Adrenal gland (tissue), 12 donors: ENCODE measurements around the gene THSD7B. TPM values are rescaled to one million over a fixed set of nuclear protein-coding genes. Genes with fewer than 3 reads are reported as not detected.

Source experiments
- DNase-seq, 7 donors: peaks; one replicate each; pipeline ENCODE4 v3.0.0-alpha.2; 2019 to 2020
- H3K27ac ChIP-seq, 5 donors: fragments of 200-600 bp; sonication (generic) in 4 of 5; 1 replicate in 3 of 5; 2 replicates in 2 of 5; pipeline versions ENCODE4 v1.5.1 to v1.8.0; 2016 to 2020; ENCODE audit warnings: mild to moderate bottlenecking in 1 of 5
- H3K27me3 ChIP-seq: fragments of 200-600 bp; 2 replicates; pipeline ENCODE4 v1.8.0; 2021
- H3K36me3 ChIP-seq, 2 donors: fragments of 200-600 bp; replicated peaks in 1 of 2; 1 replicate in 1 of 2; 2 replicates in 1 of 2; pipeline versions ENCODE4 v1.5.1 to v1.8.0; 2018 to 2022
- H3K4me1 ChIP-seq, 2 donors: fragments of 200-600 bp; replicated peaks in 1 of 2; 1 replicate in 1 of 2; 2 replicates in 1 of 2; pipeline versions ENCODE4 v1.5.1 to v1.8.0; 2018 to 2021
- H3K4me3 ChIP-seq, 4 donors: fragments of 200-600 bp; sonication (generic) in 3 of 4; one replicate each; pipeline ENCODE4 v1.5.1; 2016 to 2018
- H3K9me3 ChIP-seq, 3 donors: fragments of 200-600 bp; sonication (generic) in 1 of 3; replicated peaks in 1 of 3; 1 replicate in 2 of 3; 2 replicates in 1 of 3; pipeline versions ENCODE4 v1.5.1 to v1.8.0; 2016 to 2021
- POLR2A ChIP-seq, 2 donors: fragments of 450-650 bp; IDR thresholded peaks; one replicate each; pipeline ENCODE4 v1.6.1; 2017; ENCODE audit warnings: antibody characterized with exemption in 2 of 2, mild to moderate bottlenecking in 2 of 2, moderate library complexity in 1 of 2
- WGBS, 4 donors: extraction: QIAGEN DNeasy Blood & Tissue Kit in 2 of 4; methylation state at CpG; one replicate each; pipeline versions ENCODE4 v1.1.5 to v1.1.7; 2013 to 2017; 5-methylcytosine and 5-hydroxymethylcytosine counted together
- intact Hi-C, 2 donors: fragments of 100-400 bp; cut with DNase I; formaldehyde crosslinking; loops; one replicate each; pipeline versions ENCODE4 v1.14.1 to v1.15.0; 2022 to 2023
- polyA plus RNA-seq, 3 donors: library from polyadenylated mRNA; stranded (reverse); fragments of 200-250 nt in 2 of 3; fragments of 350-450 nt in 1 of 3; fragmentation: Illumina TruSeq in 1 of 3; extraction: RNeasy Lipid Tissue Mini Kit (QIAGEN cat#74804) in 1 of 3; gene quantifications; one replicate each; pipeline ENCODE4 v1.2.3, GENCODE V29; 2013 to 2014
- total RNA-seq, 9 donors: library from RNA; depleted of rRNA in 4 of 9; stranded (reverse); fragments of >200 nt in 4 of 9; fragments of 120-200 nt in 1 of 9; fragmentation: NEBNext Ultra II Directional in 1 of 9; extraction: Animal tissue kit (Norgen Biotek cat#: 25700) in 1 of 9; gene quantifications; one replicate each; pipeline versions ENCODE4 v1.1.0 to v1.2.4, GENCODE V29; 2013 to 2023
- TF ChIP-seq, protein P1 (sequence below), 6 experiments: fragments of 450-650 bp in 4 of 6; fragments of 200-600 bp in 2 of 6; sonication (generic) in 1 of 6; IDR thresholded peaks; 1 replicate in 5 of 6; 2 replicates in 1 of 6; pipeline versions ENCODE4 v1.5.1 to v1.8.0; 2016 to 2021; ENCODE audit warnings: antibody characterized with exemption in 6 of 6, mild to moderate bottlenecking in 2 of 6, moderate library complexity in 1 of 6
- donor health status: healthy with polysubstance abuse.
- donor health status: Bipolar disorder and iron deficiency.
- donor health status: DM: yes; HTN: yes; CAD: no.
- donor health status: DM: no; HTN: no; CAD: no.
- donor health status: DM: no; HTN: no; CAD: no.
- donor health status: DM: yes; HTN: yes; CAD: no.

Gene THSD7B
- total and polyA plus RNA-seq, 12 donors = under 0.01 to 0.44 (median 0.12) TPM; not detected in 4

DNA sequence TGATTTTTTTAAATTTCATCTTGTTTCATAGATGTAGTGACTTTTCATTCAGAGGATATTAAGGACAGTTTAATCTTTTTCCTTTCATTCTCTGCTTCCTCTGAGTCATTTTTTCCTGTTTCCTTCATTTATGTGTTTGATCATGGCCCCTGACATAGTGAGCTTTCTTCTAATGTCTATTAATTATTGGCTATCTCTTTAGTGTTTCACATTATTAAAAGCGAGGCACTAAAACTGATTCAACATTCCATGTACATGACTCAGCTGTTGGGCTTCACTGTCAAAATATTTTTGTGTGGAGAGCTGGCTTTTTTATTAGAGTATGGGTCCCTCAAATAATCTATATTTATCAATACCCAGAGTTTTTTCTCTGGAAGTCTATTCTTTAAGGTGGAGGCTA is 125.8 kb downstream of the THSD7B start:
- no peak for DNase-seq
- no peaks in the 10 kb centered on the region for H3K27me3 ChIP-seq
- intact Hi-C loops = no loop called here
- H3K4me3 ChIP-seq = no peak overlapping the region
- no peak overlapping the region for H3K27ac ChIP-seq
- no peaks in the 10 kb centered on the region for H3K9me3 ChIP-seq
- no peaks in the 10 kb centered on the region for H3K36me3 ChIP-seq
- TF ChIP-seq, protein P1, sequence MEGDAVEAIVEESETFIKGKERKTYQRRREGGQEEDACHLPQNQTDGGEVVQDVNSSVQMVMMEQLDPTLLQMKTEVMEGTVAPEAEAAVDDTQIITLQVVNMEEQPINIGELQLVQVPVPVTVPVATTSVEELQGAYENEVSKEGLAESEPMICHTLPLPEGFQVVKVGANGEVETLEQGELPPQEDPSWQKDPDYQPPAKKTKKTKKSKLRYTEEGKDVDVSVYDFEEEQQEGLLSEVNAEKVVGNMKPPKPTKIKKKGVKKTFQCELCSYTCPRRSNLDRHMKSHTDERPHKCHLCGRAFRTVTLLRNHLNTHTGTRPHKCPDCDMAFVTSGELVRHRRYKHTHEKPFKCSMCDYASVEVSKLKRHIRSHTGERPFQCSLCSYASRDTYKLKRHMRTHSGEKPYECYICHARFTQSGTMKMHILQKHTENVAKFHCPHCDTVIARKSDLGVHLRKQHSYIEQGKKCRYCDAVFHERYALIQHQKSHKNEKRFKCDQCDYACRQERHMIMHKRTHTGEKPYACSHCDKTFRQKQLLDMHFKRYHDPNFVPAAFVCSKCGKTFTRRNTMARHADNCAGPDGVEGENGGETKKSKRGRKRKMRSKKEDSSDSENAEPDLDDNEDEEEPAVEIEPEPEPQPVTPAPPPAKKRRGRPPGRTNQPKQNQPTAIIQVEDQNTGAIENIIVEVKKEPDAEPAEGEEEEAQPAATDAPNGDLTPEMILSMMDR (IDR thresholded peaks at IDR 0.05) = no peak
- TF ChIP-seq POLR2A (IDR thresholded peaks at IDR 0.05) = no peak
- WGBS, 4 donors = 21 to 57% (median 49%) methylated on average over 1 of the region's 1 CpG
- no peaks in the 10 kb centered on the region for H3K4me1 ChIP-seq

DNA sequence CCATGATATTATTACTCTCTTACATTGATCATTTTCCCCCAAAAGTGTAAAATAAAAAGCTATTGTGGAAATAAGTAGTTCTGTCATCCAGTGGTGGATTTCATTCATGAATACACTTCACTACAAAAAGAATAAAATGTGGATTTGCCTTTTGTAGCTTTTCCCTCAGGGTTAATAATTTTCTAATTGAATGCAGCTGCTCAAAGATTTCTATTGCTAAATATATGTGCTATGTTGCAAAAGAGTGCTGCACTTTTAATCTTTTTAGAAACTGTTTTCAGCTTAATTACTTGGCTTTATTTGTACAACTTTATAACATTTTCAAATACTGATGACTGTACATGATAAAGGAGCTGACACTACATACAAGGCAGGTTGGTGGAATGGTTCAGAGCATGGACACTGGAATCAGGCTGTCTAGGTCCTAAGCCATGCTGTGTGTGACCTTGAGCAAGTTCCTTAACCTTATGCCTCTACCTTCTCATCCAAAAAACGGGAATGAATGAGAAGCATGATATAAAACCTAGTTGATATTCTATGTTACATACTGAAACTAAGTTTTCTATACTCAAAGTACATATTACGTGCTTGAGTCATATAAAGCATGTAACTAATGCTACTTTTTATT is 128.8 kb downstream of the THSD7B start:
- no peaks in the 10 kb centered on the region for H3K36me3 ChIP-seq
- TF ChIP-seq POLR2A (IDR thresholded peaks at IDR 0.05) = no peak
- TF ChIP-seq, protein P1 (IDR thresholded peaks at IDR 0.05) = no peak
- DNase-seq = no peak
- no peak overlapping the region for H3K4me3 ChIP-seq
- no peak overlapping the region for H3K27ac ChIP-seq
- H3K27me3 ChIP-seq = no peaks in the 10 kb centered on the region
- no peaks in the 10 kb centered on the region for H3K9me3 ChIP-seq
- WGBS, 4 donors = 70 to 78% (median 74%) methylated on average over 2 of the region's 2 CpGs
- intact Hi-C loops = no loop called here
- no peaks in the 10 kb centered on the region for H3K4me1 ChIP-seq

DNA sequence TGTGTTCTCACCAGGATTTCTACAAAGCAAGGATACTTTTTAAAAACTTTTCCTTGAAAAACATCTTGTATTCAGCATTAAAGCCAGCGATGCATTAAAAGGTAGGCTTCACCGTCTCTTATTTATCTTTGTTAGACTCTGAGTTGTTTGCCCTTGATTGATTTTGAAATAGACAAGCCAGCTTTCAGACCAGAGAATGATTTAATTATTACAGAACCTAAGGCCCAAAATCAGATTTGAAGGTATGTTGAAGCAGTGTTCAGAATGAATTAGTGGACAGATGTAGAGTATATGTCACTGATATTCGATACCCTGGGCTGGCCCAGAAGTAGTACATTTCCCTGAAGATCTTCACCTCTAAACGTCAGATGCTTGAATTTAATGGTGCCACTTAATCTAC is 136.4 kb downstream of the THSD7B start:
- DNase-seq = no peak
- Histone ChIP-seq H3K4me1 (no peaks in the 10 kb centered on the region), H3K36me3 (no peaks in the 10 kb centered on the region), H3K4me3 (no peak overlapping the region), H3K27ac (no peak overlapping the region), H3K9me3 (no peaks in the 10 kb centered on the region), H3K27me3 (no peaks in the 10 kb centered on the region)
- intact Hi-C loops = no loop called here
- 56 to 61% (median 58%) methylated on average over 4 of the region's 4 CpGs for WGBS, 4 donors
- no peak for TF ChIP-seq POLR2A (IDR thresholded peaks at IDR 0.05)
- TF ChIP-seq, protein P1 (IDR thresholded peaks at IDR 0.05) = no peak

DNA sequence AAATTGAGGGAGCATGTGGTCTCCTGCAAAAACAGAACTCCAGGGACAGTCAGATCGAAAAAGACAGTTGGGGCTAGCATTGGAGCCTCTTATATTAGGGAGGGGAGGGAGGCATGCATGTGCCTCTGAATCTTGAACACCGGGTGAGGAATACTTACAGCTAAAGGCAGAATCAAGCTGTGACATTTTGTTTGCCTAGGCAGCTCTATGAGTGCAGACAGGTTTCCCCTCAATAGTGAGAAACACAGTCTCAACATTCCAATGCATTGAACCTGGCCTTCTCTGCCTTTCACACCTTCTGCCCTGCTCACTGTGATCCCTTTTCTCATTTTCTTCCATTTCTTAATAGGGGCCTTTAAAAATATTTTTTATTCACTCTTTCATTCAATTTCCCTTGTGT is 140.4 kb downstream of the THSD7B start:
- TF ChIP-seq, protein P1 (IDR thresholded peaks at IDR 0.05) = no peak
- no peak for TF ChIP-seq POLR2A (IDR thresholded peaks at IDR 0.05)
- no peak overlapping the region for H3K4me3 ChIP-seq
- DNase-seq = no peak
- H3K36me3 ChIP-seq = no peaks in the 10 kb centered on the region
- H3K27ac ChIP-seq = no peak overlapping the region
- no peaks in the 10 kb centered on the region for H3K27me3 ChIP-seq
- WGBS, 4 donors = 58 to 77% (median 61%) methylated on average over 2 of the region's 2 CpGs
- intact Hi-C loops = no loop called here
- H3K4me1 ChIP-seq = no peaks in the 10 kb centered on the region
- H3K9me3 ChIP-seq = no peaks in the 10 kb centered on the region
